ENCODE results near the gene UQCRH.
"Not testable (repeated sequence)": the region's sequence is repeated elsewhere in the genome, so short reads cannot be mapped to it uniquely, and the experiment has no call there.

Gene UQCRH

DNA sequence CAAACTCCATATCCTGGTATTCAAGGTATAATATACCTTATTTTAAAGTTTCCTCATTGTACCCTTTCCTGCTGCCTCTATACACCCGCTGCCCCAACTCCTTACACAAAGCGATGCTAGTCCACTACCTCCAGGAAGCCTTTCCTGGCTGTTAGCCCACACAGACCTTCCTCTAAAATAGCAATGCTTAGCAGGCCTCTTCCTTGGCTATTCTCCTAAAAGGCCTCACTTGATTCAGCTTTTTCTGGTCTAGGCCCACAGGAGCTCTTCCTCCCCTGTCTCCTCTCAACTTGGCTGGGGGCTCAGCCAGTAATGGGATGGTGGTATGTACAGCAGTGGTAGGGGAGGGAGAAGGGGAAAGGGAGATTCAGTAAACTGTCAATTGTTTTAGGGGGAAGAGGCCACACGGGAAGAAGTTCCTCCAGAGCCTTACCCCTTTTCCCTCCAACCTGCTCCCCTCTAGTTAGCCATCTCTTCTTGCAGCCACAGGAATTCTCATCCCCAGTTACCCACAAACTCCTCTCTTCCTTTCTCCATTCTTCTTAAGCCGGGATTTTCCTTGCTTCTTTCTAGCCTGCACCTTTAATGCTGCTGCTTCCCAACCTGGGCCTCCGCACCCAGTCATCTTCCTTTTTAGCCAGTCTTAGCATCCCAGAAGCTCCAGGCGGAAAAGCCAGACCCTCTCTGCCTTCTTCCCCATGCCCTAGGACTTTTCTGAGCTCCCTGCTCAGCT, 2.7 kb upstream of the UQCRH start:
- no peak for DNase-seq

GRCh38 chr1:46301406-46301807, 2.1 kb upstream of the UQCRH start:
- DNase-seq = no peak

DNA sequence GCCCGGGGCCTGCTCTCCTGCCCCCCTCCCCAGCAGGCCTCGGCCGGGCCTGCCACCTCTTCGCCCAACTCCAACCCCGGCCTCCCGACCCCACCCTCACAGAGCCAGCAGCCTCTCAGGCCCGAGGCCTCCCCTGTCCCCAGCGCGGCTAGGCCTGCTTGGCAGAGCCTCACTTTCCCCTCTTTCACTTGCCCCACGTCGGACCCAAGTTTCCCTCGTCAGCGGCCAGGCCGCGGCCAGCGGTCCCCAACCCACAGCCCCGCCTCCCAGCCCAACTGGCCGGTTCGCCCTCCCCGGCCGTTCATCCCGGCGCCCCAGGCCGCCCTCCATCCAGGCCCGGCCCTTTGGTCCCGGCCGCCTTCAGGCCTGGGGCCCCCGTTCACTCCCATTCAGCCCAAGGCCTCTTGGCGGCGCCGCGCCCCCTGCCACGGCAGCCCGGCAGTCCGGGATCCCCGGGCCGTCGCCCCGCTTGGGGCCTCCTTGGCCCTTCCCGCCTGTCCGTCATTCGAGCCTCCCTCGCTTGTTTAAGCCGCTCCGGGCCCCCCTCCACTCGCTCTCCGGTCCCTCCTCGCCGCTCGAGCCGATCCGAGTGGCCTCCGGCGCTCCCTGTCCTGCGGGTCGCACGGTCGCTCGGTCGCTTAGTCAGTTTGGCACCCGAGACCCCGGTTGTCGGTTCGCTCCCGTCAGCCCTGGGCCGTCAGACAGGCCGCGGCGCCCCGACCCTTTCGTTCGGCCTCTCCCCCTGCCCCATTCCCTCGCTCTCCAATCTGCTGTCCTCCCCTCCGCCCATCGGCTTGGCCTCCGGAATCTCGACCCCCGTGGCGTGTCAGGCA, 1.5 kb upstream of the UQCRH start:
- peak; percentile 58 to 66 for DNase-seq

DNA sequence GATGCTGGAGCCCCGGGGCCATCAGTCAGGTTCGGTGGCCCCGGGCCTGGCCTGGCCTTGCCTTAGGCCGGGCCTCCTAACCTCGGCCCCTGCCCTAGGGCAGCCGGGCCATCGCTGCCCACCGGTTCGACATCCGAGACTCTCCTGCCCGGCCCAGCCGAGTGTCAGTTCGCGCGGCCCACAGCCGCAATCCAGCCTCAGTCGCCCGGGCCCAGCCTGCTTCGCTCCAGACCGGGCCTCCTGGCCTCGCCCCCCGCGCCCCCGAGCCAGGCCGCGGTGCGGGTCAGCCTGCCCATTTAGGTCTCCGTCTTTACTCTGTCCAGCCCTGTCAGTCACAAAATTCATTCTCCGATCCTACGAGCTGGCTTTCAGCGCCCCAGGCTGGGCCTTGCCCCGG, 859 bp upstream of the UQCRH start:
- DNase-seq = peak in 1 of 2 donors; percentile 41

- DNase-seq = no peak
Measured at GRCh38 chr1:46303872-46304326, 401 bp downstream of the UQCRH start.

- no peak for DNase-seq
Measured at GRCh38 chr1:46306159-46306530, 2.6 kb downstream of the UQCRH start.

GRCh38 chr1:46309401-46310159, 6.1 kb downstream of the UQCRH start:
- DNase-seq = no peak

GRCh38 chr1:46310321-46310720, 6.8 kb downstream of the UQCRH start:
- no peak for DNase-seq

GRCh38 chr1:46315669-46316403, 12.3 kb downstream of the UQCRH start:
- DNase-seq = no peak

GRCh38 chr1:46317323-46317722, 13.8 kb downstream of the UQCRH start:
- DNase-seq = no peak

DNA sequence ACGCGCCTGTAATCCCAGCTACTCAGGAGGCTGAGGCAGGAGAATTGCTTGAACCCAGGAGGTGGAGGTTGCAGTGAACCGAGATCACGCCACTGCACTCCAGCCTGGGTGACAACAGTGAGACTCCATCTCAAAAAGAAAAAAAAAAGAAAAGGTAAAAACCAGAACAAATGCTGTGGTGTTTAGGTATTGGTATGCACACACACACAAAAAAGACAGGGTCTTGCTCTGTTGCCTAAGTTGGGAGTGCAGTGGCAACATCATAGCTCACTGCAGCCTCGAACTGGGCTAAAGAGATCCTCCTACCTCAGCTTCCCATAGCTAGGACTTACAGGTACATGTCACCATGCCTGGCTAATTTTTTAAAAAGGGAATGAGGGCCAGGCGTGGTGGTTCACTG, 15.8 kb downstream of the UQCRH start:
- DNase-seq = not testable (repeated sequence)

DNA sequence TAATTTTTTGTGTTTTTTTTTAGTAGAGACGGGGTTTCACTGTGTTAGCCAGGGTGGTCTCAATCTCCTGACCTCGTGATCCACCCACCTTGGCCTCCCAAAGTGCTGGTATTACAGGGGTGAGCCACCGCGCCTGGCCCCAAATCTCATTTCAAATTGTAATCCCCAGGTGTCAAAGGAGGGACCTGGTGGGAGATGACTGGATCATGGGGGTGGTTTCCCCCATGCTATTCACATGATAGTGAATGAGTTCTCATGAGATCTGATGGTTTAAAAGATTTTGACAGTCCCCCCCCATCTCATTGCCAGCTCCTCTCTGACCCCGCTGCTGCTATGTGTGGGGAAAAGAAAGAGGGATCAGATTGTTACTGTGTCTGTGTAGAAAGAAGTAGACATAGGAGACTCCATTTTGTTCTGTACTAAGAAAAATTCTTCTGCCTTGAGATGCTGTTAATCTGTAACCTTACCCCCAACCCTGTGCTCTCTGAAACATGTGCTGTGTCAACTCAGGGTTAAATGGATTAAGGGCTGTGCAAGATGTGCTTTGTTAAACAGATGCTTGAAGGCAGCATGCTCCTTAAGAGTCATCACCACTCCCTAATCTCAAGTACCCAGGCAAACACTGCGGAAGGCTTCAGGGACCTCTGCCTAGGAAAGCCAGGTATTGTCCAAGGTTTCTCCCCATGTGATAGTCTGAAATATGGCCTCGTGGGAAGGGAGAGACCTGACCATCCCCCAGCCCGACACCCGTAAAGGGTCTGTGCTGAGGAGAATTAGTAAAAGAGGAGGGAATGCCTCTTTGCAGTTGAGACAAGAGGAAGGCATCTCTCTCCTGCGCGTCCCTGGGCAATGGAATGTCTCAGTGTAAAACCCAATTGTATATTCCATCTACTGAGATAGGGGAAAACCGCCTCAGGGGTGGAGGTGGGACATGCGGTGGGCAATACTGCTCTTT, 16.7 kb downstream of the UQCRH start:
- not testable (repeated sequence) for DNase-seq

DNA sequence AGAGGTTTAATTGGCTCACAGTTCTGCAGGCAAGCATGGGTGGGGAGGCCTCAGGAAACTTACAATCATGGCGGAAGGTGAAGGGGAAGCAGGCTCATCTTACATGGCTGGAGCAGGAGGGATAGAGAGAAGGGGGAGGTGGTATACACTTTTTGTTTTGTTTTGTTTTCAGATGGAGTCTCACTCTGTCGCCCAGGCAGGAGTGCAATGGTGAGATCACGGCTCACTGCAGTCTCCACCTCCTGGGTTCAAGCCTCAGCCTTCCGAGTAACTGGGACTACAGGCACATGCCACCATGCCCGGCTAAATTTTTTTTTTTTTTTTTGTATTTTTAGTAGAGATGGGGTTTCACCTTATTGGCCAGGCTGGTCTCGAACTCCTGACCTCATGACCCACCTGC, 18.7 kb downstream of the UQCRH start:
- DNase-seq = not testable (repeated sequence)

DNA sequence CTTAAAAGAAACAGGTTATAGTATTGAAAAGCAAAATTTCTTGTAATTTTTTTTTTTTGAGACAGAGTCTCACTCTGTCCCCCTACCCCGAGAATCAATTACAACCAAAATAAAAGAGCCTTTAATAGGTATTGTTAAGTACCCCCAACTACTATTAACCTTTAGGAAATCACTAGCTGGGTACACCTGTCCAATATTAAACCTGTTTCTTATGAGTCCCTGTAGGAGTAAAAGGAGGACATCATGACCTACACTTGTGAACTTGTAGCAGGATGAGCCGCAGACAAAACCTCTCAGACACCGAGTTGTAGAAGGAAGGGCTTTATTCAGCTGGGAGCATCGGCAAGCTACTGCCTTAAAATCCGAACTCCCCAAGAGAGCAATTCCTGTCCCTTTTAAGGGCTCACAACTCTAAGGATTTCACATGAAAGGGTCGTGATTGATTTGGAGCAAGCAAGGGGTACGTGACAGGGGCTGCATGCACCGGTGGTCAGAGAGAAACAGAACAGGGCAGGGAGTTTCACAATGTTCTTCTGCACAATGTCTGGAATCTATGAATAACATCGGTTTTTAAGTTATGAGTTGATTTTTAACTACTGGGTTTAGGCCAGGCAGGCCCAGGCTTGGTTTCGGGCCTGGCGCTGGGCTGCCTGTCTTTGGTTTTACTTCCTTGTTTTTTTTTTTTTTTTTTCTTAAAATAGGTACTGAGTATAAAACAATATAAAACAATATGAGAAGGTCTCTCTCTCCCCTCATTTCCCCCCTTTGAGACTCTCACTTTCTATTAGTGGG, 22.0 kb downstream of the UQCRH start:
- DNase-seq = not testable (repeated sequence)

GRCh38 chr1:46328182-46328581, 24.7 kb downstream of the UQCRH start:
- not testable (repeated sequence) for DNase-seq

- DNase-seq = not testable (repeated sequence)
Measured at GRCh38 chr1:46329807-46330206, 26.3 kb downstream of the UQCRH start.

DNA sequence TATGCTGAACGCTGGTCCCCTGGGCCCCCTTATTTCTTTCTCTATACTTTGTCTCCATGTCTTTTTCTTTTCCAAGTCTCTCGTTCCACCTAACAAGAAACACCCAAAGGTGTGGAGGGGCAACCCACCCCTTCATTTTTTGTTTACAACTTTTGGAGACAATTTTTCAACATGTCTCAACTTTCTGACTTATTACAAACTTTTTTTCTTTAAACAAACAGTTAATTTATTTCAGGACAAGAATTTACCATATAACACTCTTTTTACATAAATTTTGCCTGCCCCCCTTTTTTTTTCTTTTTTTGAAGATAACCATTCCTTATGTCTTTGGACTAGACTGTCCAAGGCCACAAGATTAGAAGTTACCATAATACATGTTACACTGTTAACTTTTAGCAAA, 26.9 kb downstream of the UQCRH start:
- not testable (repeated sequence) for DNase-seq

DNA sequence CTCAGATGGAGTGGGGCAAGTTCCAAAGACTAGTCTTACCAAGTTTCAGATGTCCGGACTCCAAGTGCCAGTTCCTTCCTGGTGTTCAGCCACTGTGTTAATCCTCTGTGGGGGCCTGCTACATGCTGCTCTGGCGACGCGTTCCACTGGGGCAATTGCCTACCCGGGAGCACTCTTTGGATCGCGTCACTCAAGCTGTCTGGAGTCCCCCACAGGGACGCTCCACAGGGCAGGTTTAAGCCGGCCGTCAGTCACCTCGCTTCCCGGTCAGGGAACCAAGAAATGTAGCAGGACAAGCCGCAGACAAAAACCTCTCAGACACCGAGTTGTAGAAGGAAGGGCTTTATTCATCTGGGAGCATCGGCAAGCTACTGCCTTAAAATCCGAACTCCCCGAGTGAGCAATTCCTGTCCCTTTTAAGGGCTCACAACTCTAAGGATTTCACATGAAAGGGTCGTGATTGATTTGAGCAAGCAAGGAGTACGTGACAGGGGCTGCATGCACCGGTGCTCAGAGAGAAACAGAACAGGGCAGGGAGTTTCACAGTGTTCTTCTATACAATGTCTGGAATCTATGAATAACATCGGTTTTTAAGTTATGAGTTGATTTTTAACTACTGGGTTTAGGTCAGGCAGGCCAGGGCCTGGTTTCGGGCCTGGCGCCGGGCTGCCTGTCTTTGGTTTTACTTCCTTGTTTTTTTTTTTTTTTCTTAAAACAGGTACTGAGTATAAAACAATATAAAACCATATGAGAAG, 28.5 kb downstream of the UQCRH start:
- DNase-seq = not testable (repeated sequence)

DNA sequence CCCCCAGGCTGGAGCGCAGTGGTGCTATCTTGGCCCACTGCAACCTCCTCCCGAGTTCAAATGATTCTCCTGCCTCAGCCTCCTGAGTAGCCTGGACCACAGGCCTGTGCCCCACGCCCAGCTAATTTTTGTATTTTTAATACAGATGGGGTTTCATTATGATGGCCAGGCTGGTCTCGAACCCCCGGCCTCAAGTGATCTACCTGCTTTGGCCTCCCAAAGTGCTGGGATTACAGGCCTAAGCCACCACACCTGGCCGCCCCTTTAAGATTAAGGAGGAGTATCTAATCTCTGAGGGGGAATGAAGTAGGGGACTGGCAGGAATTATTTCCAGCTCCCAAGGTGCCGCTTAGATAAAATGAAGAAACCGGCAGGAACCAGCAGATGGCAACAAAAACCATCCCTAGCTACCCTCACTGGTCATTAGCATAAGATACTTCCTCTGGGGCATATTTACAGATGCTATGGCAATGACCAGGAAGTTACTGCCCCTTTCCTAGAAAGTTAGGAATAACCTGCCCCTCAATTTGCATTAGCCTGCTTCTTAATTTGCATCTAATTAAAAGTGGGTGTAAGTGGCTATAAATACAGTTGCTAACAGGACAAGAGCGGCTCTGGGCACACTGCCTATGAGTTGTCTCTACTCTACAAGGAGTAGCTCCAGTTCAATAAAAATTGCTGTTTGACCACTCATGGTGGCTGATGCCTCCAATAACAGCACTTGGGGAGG, 30.0 kb downstream of the UQCRH start:
- no peak for DNase-seq
